Measurements from ENCODE around the gene RPS23.

Gene RPS23

GRCh38 chr5:82295144-82295543 lies 17.0 kb upstream of the RPS23 start:
- no peak for TF ChIP-seq TAF1 (IDR thresholded peaks at IDR 0.05; ENCODE audit: low read depth, low read length)
- TF ChIP-seq POU2F2 (IDR thresholded peaks at IDR 0.05; ENCODE audit: low read depth, low read length): no peak
- TF ChIP-seq POLR2A (IDR thresholded peaks at IDR 0.05; ENCODE audit: low read depth, low read length): no peak
- TF ChIP-seq POLR2AphosphoS5 (IDR thresholded peaks at IDR 0.05; ENCODE audit: low read depth, low read length): no peak
- no peak for TF ChIP-seq PAX5 (IDR thresholded peaks at IDR 0.05; ENCODE audit: insufficient read depth, low read length, severe bottlenecking)
- no peak for TF ChIP-seq SPI1 (IDR thresholded peaks at IDR 0.05; ENCODE audit: low read depth, low read length)
- FAIRE-seq: no peak
- no peak for DNase-seq (ENCODE audit: insufficient read length, low spot score)

GRCh38 chr5:82291420-82291819 lies 13.3 kb upstream of the RPS23 start:
- no peak for FAIRE-seq
- TF ChIP-seq TAF1 (IDR thresholded peaks at IDR 0.05; ENCODE audit: low read depth, low read length): no peak
- TF ChIP-seq POLR2A (IDR thresholded peaks at IDR 0.05; ENCODE audit: low read depth, low read length): no peak
- no peak for TF ChIP-seq PAX5 (IDR thresholded peaks at IDR 0.05; ENCODE audit: insufficient read depth, low read length, severe bottlenecking)
- no peak for TF ChIP-seq SPI1 (IDR thresholded peaks at IDR 0.05; ENCODE audit: low read depth, low read length)
- TF ChIP-seq POU2F2 (IDR thresholded peaks at IDR 0.05; ENCODE audit: low read depth, low read length): no peak
- TF ChIP-seq POLR2AphosphoS5 (IDR thresholded peaks at IDR 0.05; ENCODE audit: low read depth, low read length): no peak
- no peak for DNase-seq (ENCODE audit: insufficient read length, low spot score)

DNA sequence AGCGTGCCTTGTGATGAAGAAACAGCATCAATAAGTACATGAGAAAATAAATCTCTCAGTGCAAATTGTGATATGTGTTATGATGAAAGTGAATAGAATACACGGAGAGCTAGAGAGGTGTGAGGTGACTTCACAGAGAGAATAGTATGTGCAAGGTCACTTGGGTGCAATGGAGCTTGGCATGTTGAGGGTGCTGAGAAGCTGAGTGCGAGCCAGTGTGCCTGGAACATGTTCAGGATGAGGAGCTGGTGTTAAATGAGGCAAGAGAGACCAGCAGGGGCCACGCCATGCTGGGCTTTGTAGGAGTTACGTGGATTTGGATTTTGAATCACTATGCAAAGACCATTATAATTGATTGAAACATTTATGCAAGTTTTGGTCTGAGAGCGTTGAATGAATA lies 12.8 kb upstream of the RPS23 start:
- FAIRE-seq (no peak), DNase-seq (ENCODE audit: insufficient read length, low spot score) (no peak)
- no peak for TF ChIP-seq POLR2AphosphoS5 (IDR thresholded peaks at IDR 0.05; ENCODE audit: low read depth, low read length)
- no peak for TF ChIP-seq POU2F2 (IDR thresholded peaks at IDR 0.05; ENCODE audit: low read depth, low read length)
- no peak for TF ChIP-seq PAX5 (IDR thresholded peaks at IDR 0.05; ENCODE audit: insufficient read depth, low read length, severe bottlenecking)
- TF ChIP-seq TAF1 (IDR thresholded peaks at IDR 0.05; ENCODE audit: low read depth, low read length): no peak
- no peak for TF ChIP-seq POLR2A (IDR thresholded peaks at IDR 0.05; ENCODE audit: low read depth, low read length)
- TF ChIP-seq SPI1 (IDR thresholded peaks at IDR 0.05; ENCODE audit: low read depth, low read length): no peak

DNA sequence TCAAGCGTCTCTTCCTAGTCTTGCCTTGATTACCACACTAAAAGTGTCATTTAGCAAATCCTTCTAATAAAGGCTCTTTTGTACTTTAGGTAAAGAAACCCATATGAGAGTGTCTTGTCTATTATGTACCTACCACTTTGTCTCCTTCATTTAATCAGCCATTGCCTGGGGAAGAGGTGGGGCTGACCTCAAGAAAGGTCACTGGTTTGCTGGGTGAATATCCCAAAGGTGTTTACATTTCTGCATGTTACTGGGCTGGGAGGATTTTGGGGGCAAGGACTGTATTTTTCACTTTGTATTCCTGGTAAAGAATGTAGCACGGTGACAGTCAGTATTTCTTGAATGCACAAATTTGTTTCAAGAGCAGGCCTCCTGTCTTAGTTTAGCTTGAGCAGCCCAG lies 11.9 kb upstream of the RPS23 start:
- TF ChIP-seq PAX5 (IDR thresholded peaks at IDR 0.05; ENCODE audit: insufficient read depth, low read length, severe bottlenecking) (no peak), POLR2A (IDR thresholded peaks at IDR 0.05; ENCODE audit: low read depth, low read length) (no peak), POU2F2 (IDR thresholded peaks at IDR 0.05; ENCODE audit: low read depth, low read length) (no peak), TAF1 (IDR thresholded peaks at IDR 0.05; ENCODE audit: low read depth, low read length) (no peak), POLR2AphosphoS5 (IDR thresholded peaks at IDR 0.05; ENCODE audit: low read depth, low read length) (no peak), SPI1 (IDR thresholded peaks at IDR 0.05; ENCODE audit: low read depth, low read length) (no peak)
- DNase-seq (ENCODE audit: insufficient read length, low spot score): no peak
- FAIRE-seq: no peak

DNA sequence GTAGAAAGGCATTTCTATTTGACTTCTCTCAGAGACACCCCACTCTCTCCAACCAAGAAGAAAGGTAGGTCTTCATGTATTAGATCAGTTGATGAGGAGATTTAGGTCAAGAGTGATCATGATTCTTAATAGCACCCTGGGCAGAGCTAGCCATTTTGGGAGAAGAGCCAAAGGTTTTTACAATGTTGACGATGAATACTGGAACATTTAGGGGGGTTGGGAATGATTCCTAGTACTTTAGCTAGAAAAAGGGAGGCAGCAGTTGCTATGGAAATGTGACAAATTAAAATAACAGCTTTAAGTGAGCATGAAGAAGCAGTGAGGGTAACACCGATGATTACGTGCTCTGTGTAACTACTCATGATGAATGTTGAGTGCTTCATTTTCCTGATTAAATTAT lies 9.5 kb upstream of the RPS23 start:
- FAIRE-seq: no peak
- TF ChIP-seq PAX5 (IDR thresholded peaks at IDR 0.05; ENCODE audit: insufficient read depth, low read length, severe bottlenecking): no peak
- TF ChIP-seq POLR2AphosphoS5 (IDR thresholded peaks at IDR 0.05; ENCODE audit: low read depth, low read length): no peak
- TF ChIP-seq TAF1 (IDR thresholded peaks at IDR 0.05; ENCODE audit: low read depth, low read length): no peak
- no peak for TF ChIP-seq SPI1 (IDR thresholded peaks at IDR 0.05; ENCODE audit: low read depth, low read length)
- TF ChIP-seq POU2F2 (IDR thresholded peaks at IDR 0.05; ENCODE audit: low read depth, low read length): no peak
- TF ChIP-seq POLR2A (IDR thresholded peaks at IDR 0.05; ENCODE audit: low read depth, low read length): no peak

GRCh38 chr5:82285206-82285605 lies 7.1 kb upstream of the RPS23 start:
- DNase-seq (ENCODE audit: insufficient read length, low spot score) (no peak), FAIRE-seq (no peak)
- TF ChIP-seq TAF1 (IDR thresholded peaks at IDR 0.05; ENCODE audit: low read depth, low read length) (no peak), SPI1 (IDR thresholded peaks at IDR 0.05; ENCODE audit: low read depth, low read length) (no peak), PAX5 (IDR thresholded peaks at IDR 0.05; ENCODE audit: insufficient read depth, low read length, severe bottlenecking) (no peak), POU2F2 (IDR thresholded peaks at IDR 0.05; ENCODE audit: low read depth, low read length) (no peak), POLR2AphosphoS5 (IDR thresholded peaks at IDR 0.05; ENCODE audit: low read depth, low read length) (no peak), POLR2A (IDR thresholded peaks at IDR 0.05; ENCODE audit: low read depth, low read length) (no peak)

More for the DNA sequence above, 9.5 kb upstream of the RPS23 start:
- DNase-seq (ENCODE audit: insufficient read length, low spot score): no peak

DNA sequence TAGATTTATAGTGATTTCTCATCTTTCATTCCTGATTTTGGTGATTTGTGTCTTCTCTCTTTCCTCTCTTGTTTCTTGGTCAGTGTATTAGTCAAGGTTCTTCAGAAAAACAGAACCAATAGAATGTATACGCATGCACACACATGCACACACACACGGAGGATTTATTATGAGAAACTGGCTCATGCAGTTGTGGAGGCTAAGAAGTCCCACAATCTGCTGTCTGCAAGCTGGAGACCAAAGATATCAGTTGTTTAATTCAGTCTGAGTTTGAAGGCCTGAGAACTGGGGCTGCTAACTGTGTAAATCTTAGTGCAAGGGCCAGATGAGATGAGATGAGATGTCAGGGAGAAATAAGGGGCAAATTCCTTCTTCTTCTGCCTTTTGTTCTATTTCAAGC lies 5.7 kb upstream of the RPS23 start:
- TF ChIP-seq POU2F2 (IDR thresholded peaks at IDR 0.05; ENCODE audit: low read depth, low read length) (no peak), SPI1 (IDR thresholded peaks at IDR 0.05; ENCODE audit: low read depth, low read length) (no peak), POLR2A (IDR thresholded peaks at IDR 0.05; ENCODE audit: low read depth, low read length) (no peak), PAX5 (IDR thresholded peaks at IDR 0.05; ENCODE audit: insufficient read depth, low read length, severe bottlenecking) (no peak)
- DNase-seq (ENCODE audit: insufficient read length, low spot score) (no peak), FAIRE-seq (no peak)

- TF ChIP-seq SPI1 (IDR thresholded peaks at IDR 0.05; ENCODE audit: low read depth, low read length): no peak
- no peak; the same call in 1 of the 2 replicates for TF ChIP-seq TAF1 (IDR thresholded peaks at IDR 0.05; ENCODE audit: low read depth, low read length)
- TF ChIP-seq PAX5 (IDR thresholded peaks at IDR 0.05; ENCODE audit: insufficient read depth, low read length, severe bottlenecking): no peak
- no peak for TF ChIP-seq POU2F2 (IDR thresholded peaks at IDR 0.05; ENCODE audit: low read depth, low read length)
- DNase-seq (ENCODE audit: insufficient read length, low spot score) (no peak), FAIRE-seq (no peak)
Measured at GRCh38 chr5:82278711-82279370, 687 bp upstream of the RPS23 start.

- no peak for TF ChIP-seq POU2F2 (IDR thresholded peaks at IDR 0.05; ENCODE audit: low read depth, low read length)
- TF ChIP-seq SPI1 (IDR thresholded peaks at IDR 0.05; ENCODE audit: low read depth, low read length): no peak
- TF ChIP-seq PAX5 (IDR thresholded peaks at IDR 0.05; ENCODE audit: insufficient read depth, low read length, severe bottlenecking): no peak
- TF ChIP-seq POLR2A (IDR thresholded peaks at IDR 0.05; ENCODE audit: low read depth, low read length): no peak
- no peak for TF ChIP-seq TAF1 (IDR thresholded peaks at IDR 0.05; ENCODE audit: low read depth, low read length)
- TF ChIP-seq POLR2AphosphoS5 (IDR thresholded peaks at IDR 0.05; ENCODE audit: low read depth, low read length): no peak
- DNase-seq (ENCODE audit: insufficient read length, low spot score) (no peak), FAIRE-seq (no peak)
Measured at GRCh38 chr5:82277613-82277986, 554 bp downstream of the RPS23 start.
